Hindlimb muscle (tissue), 1 donor: ENCODE data around the gene MTOR. TPM values are rescaled to one million over a fixed set of nuclear protein-coding genes. Genes with fewer than 3 reads are reported as not detected.

Experiments used
- DNase-seq: peaks from one replicate; pipeline ENCODE4 v3.0.0-alpha.2; 2013
- polyA plus RNA-seq: library from polyadenylated mRNA; unstranded; fragments of 120-200 nt; gene quantifications from one replicate; pipeline ENCODE4 v1.2.1, GENCODE V29; 2013; ENCODE audit not compliant: insufficient read length

The MTOR gene
- polyA plus RNA-seq, 1 donor = 32.2 TPM

DNA sequence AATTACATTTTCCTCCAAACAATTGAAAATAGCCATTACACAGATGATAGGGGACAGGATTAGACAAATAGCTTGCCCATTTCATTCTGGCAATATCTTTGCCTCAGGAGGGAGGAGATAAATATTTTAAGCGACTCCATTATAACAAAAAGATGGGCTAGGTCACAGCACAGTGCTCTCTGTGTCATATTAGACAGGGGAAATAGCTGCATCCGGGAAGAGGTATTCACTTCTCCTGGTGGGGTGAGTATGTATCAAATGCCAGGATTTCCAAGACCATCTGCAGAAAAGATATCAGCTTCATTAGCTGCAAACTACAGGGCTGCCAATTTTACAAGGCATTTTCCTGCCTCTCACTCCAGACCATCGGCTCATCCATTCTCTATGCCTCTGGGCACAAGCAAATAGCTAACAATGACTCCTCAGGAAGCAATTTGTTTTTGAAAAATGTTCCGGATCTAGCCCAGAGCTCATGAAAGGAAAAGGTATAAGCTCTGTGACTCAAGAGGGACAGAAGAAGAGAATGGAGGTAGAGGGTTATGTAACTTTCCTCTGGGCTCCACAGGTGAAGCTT is 115.1 kb downstream of the MTOR start:
- DNase-seq = no peak

DNA sequence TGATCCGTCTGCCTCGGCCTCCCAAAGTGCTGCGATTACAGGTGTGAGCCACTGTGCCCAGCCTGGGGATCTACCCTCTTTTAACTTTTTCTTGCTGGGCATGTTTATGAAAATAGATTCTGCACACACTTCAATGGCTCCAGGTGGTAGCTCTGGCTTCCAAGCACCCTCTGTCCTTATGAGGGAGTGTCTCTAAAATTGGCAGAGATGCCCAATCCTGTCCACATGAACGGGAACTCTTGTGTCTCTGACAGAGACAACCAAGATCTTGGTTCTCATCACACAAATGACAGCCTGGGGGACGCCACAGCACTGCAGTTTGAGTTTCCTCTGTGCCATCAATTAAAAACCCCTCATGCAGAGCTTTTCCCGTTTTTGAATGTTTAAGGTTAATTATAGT is 116.6 kb downstream of the MTOR start:
- no peak for DNase-seq

DNA sequence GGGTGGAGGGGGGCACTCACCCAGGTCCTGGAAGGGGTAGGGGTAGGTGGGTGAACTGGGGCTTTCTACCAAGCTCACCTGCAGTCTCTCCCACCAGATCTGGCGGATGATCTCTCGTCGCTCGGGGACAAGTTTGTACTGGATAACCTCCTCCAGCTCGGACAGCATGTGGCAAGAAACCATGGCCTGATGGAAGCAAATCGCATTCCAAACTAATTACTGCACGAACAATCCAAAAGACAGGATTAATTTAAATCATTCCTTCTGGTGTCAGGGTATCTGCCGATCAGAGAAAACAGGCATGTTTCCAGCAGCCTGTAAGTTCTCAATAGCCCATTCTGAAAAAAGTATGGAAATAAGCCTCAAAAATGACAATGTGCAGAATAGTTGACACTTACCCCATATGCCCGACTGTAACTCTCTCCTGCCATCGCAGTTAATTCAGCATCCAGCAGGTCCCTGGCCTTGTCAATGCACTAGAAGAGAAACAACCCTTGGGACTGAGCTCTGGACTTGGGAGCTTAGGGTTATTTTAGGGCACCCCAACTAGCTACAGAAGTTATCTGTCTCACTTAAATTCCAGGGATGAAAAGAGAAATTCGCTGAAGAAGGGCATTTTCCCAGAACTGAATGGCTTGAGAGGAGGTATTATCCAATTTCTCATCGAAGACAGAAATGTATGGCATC is 117.6 kb downstream of the MTOR start:
- no peak for DNase-seq

GRCh38 chr1:11143907-11144306 is 118.4 kb downstream of the MTOR start:
- DNase-seq = no peak

- DNase-seq = no peak
These were observed 119.0 kb downstream of the MTOR start for GRCh38 chr1:11143401-11143800.

GRCh38 chr1:11142618-11143391 is 119.5 kb downstream of the MTOR start:
- peak; percentile 73 for DNase-seq

- no peak for DNase-seq
These were observed 123.4 kb downstream of the MTOR start for GRCh38 chr1:11138952-11139351.

DNA sequence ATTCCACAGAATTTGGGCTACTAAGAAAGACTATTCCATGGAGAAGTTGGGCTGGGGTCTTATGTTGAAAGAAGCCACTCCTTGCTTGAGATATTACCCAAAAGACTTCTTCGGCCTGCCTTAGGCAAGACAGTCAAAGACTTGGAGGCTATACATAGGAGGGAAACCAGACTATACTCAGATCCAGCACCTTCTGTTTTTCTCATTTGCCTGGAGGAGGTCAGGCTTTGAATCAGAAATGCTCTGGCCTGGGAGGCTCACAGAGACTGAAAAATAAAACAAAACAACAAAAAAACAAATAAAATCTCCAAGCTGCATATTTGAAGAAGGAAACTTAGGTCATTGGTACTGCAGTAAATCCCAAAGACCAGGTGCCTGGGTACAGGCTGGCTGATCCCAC is 124.3 kb downstream of the MTOR start:
- DNase-seq = no peak

DNA sequence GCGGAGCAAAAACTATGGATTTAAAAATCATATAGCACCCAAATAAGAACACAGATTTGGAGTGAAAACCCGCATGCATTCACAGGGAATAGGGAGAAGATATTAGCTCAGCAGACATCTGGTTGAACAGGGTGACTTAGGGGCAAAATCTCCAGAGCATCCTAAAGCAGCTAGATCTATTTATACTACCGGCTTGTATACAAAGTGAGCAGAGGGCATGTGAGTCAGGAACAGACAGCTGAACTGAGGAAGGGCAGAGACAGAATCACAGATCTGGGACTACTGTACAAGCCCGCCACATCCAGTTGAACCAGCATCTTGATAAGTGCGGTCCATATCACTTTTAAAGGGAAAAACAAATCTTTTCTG is 127.5 kb downstream of the MTOR start:
- DNase-seq = no peak

GRCh38 chr1:11134251-11134897 is 128.0 kb downstream of the MTOR start:
- DNase-seq = no peak

GRCh38 chr1:11132563-11133293 is 129.6 kb downstream of the MTOR start:
- no peak for DNase-seq

GRCh38 chr1:11131816-11132215 is 130.5 kb downstream of the MTOR start:
- DNase-seq = no peak

- no peak for DNase-seq
These were observed 131.9 kb downstream of the MTOR start for GRCh38 chr1:11130406-11130805.

DNA sequence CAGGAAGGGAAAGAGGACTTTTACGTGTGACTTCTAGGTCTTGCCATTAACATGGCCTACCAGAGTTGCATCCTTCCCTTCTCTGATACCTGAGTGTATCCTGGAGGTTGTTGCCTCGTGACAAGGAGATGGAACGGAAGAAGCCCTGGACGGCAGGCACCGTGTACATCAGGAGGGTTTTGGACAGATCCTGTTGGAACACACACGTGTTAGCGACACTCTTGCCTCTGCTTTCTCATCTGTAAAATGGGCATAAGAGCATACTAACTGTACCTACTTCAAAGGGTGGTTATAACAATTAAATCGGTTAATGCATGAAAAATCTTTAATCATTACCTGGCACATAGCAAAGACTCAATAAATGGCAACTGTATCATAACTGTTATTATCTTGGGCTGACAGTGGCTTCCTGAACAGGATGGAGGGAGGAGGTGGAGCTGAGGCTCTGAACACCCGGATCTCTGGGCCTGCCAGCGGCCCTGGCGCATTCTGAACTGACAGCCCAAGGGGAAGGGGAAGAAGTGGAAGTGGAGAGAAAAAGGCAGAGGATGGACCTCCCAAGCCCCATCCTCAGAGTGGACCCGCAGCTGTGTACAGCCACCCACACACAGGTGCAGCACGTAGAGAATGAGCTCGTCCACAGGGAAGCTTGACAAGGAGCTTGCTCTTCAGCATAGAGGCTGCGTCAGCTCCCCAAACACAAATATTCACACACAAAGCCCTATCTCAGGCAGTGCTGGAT is 132.5 kb downstream of the MTOR start:
- no peak for DNase-seq

- DNase-seq = no peak
These were observed 135.8 kb downstream of the MTOR start for GRCh38 chr1:11126569-11126968.

GRCh38 chr1:11125931-11126330 is 136.4 kb downstream of the MTOR start:
- DNase-seq = no peak

- no peak for DNase-seq
These were observed 137.4 kb downstream of the MTOR start for GRCh38 chr1:11124965-11125364.

DNA sequence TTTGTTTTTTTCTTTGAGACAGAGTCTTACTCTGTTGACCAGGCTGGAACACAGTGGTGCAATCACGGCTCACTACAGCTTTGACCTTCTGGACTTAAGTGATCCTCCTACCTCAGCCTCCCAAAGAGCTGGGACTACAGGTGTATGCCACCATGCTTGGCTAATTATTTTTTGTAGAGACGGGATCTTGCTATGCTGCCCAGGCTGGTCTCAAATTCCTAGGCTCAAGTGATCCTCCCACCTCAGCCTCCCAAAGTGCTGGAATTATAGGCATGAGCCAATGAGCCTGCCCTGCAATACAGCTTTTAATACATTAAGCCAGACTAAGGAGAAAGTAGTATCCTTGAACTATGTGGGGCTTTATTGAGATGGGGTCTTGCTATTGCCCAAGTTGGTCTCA is 146.0 kb downstream of the MTOR start:
- no peak for DNase-seq

DNA sequence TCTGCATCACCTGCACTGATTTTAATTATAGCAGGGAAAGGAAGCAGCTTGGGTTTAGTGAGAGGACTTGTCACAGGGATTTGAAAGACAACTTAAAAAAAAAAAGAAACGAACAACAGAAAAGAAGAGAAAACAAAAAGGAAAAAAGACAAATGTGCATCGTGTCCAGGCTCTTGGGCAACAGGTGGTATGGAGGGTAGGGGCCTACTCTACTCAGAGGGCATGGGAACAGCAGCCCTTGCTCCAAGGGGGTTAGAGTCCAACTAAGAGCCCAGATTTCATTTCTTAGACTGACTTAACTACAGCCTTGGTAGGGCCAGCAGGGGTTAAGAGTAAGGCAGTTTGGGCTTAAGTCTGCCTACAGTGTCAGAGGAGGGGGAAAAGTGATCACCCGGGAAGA is 147.4 kb downstream of the MTOR start:
- DNase-seq = no peak

- DNase-seq = no peak
These were observed 153.1 kb downstream of the MTOR start for GRCh38 chr1:11109047-11109760.

DNA sequence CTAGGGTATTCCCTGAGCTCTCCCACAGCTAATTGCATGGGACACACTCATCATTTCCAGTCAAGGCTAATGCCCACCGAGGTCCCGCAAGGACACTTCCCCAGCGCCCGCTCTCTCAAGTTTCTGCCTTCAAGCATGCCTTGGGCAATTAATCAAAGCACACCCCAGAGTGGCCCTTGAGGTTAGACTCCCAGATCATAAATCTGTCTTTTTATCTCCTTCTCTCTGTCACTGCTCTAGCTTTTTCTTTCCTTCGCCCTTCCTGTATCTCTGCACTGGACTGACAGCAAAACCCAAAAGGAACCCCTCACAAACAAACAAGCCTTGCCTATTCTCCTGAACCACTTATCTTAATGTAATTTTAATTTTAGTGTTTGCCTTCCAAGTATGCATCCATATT is 154.8 kb downstream of the MTOR start:
- no peak for DNase-seq
